ENCODE measurements around the gene BEST1.

- TF ChIP-seq CTCF (conservative IDR thresholded peaks at IDR 0.05) (no peak), EZH2 (IDR thresholded peaks at IDR 0.05; ENCODE audit: low read depth) (no peak)
These were observed 62.3 kb downstream of the BEST1 start for GRCh38 chr11:62012451-62012831.

Data from PC-9 (cell line).